ENCODE results near the gene PPP1R14B. TPM values are rescaled to one million over a fixed set of nuclear protein-coding genes. Genes with fewer than 3 reads are reported as not detected.

Gene PPP1R14B
- polyA plus RNA-seq, 1 experiment: 283 TPM

GRCh38 chr11:64281957-64282770, 35.4 kb upstream of the PPP1R14B start:
- DNase-seq (ENCODE audit: low read depth): no peak
- no peaks in the 10 kb centered on the region for H3K27me3 ChIP-seq (ENCODE audit: control insufficient read depth, insufficient read depth, low read length)
- ChIA-PET POLR2A (no interaction called here), CTCF (interaction anchor here (1.2 to 2.4 kb wide), 5 partner anchors 10 to 78 kb away, joined by 3 to 10 read pairs (median 6); no protein-coding TSS in a partner anchor)
- no peak for TF ChIP-seq CTCF (IDR thresholded peaks at IDR 0.05; ENCODE audit: insufficient read depth, low read depth, low read length)
- H3K4me3 ChIP-seq (ENCODE audit: low read depth, low read length): no peak overlapping the region
- H3K36me3 ChIP-seq (ENCODE audit: control insufficient read depth, insufficient read depth, low read length): peaks cover 6% of the 10 kb centered on the region

- no peak for TF ChIP-seq CTCF (IDR thresholded peaks at IDR 0.05; ENCODE audit: insufficient read depth, low read depth, low read length)
- ChIA-PET POLR2A (no interaction called here), CTCF (interaction anchor here (0.9 to 3.7 kb wide), 5 partner anchors 9 to 74 kb away, joined by 3 to 14 read pairs (median 5); no protein-coding TSS in a partner anchor)
- no peaks in the 10 kb centered on the region for H3K27me3 ChIP-seq (ENCODE audit: control insufficient read depth, insufficient read depth, low read length)
- DNase-seq (ENCODE audit: low read depth): no peak
- peaks cover 13% of the 10 kb centered on the region for H3K36me3 ChIP-seq (ENCODE audit: control insufficient read depth, insufficient read depth, low read length)
- no peak overlapping the region for H3K4me3 ChIP-seq (ENCODE audit: low read depth, low read length)
Observed at GRCh38 chr11:64278576-64279190, 31.9 kb upstream of the PPP1R14B start.

DNA sequence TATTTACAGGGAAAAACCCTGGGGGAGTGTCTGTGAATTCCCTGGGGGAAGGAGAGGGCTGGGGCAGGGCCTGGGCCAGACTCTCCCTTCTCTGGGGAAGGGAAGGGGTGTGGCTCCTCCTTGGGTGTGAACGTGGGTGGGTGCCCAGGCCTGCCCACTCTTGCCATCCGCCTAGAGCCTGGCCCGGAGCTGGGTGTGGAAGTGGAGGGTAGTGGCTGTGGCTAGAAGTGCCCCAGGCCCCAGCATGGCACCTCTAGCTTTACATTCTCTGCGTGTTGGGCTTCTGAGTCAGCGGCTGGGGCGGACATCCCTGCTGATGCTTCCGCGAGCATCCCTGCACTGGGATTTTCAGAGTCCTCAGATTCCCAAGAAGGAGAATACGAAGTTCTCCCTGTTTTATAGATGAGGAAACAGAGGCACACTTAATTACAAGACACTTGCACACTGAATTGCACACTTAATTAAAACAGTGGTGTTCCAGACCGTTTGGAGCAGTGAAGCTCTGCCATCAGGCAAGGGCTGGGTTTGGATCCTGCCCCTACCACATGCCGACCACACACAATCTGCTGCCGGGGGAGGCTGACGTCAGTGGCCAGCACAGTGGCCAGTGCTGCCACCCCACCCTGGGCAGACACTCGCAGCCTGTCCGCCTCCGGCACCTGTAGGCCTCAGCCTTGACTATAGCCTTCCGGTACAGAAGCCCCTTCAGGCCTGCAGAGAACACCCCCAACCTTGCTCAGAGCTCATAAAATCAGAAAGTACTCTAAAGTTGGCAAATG, 30.1 kb upstream of the PPP1R14B start:
- ChIA-PET POLR2A (no interaction called here), CTCF (interaction anchor here (0.6 to 3.7 kb wide), 3 partner anchors 9 to 26 kb away, joined by 3 to 14 read pairs (median 4); no protein-coding TSS in a partner anchor)
- DNase-seq (ENCODE audit: low read depth): no peak

DNA sequence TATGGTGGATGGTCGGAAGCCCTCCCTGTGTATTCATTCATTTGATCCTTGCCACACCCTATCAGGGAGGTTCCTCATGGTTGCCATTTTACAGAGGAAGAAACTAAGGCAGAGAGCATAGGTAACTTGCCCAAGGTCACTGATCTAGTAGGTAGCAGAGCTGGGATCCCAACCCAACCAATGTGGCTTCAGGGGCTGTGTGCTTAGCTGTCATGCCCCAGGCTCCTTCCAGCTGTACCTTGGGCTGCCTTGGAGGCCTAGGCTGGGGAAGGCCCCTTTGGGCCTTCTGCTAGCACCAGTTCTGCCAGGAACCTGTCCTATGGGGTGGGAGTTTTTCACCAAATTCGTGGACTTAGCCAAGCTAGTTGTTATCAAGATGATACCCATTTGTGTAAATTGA, 29.1 kb upstream of the PPP1R14B start:
- no peak for TF ChIP-seq CTCF (IDR thresholded peaks at IDR 0.05; ENCODE audit: insufficient read depth, low read depth, low read length)
- H3K36me3 ChIP-seq (ENCODE audit: control insufficient read depth, insufficient read depth, low read length): peaks cover 11% of the 10 kb centered on the region
- DNase-seq (ENCODE audit: low read depth): no peak
- ChIA-PET CTCF (interaction anchor here (0.5 to 3.7 kb wide), 4 partner anchors 25 to 130 kb away, joined by 3 to 14 read pairs (median 4); no protein-coding TSS in a partner anchor), POLR2A (no interaction called here)
- no peak overlapping the region for H3K4me3 ChIP-seq (ENCODE audit: low read depth, low read length)
- no peaks in the 10 kb centered on the region for H3K27me3 ChIP-seq (ENCODE audit: control insufficient read depth, insufficient read depth, low read length)

More for the DNA sequence above, 30.1 kb upstream of the PPP1R14B start:
- TF ChIP-seq CTCF (IDR thresholded peaks at IDR 0.05; ENCODE audit: insufficient read depth, low read depth, low read length): no peak
- H3K27me3 ChIP-seq (ENCODE audit: control insufficient read depth, insufficient read depth, low read length): no peaks in the 10 kb centered on the region
- H3K36me3 ChIP-seq (ENCODE audit: control insufficient read depth, insufficient read depth, low read length): peaks cover 11% of the 10 kb centered on the region
- H3K4me3 ChIP-seq (ENCODE audit: low read depth, low read length): no peak overlapping the region
